ACHN (cell line): Measurements from ENCODE around the gene FOXP4.

Experiments used
- DNase-seq: peaks from one replicate; pipeline ENCODE4 v3.0.0-alpha.2; 2015
- in situ Hi-C: cut with HindIII; loops from 2 replicates; pipeline ENCODE4 v1.10.0; 2017; ENCODE audit warnings: low sequenced_read_pairs, low pct_ligation_motif_present, low pct_unique_long_range_greater_than_20kb

The FOXP4 gene

DNA sequence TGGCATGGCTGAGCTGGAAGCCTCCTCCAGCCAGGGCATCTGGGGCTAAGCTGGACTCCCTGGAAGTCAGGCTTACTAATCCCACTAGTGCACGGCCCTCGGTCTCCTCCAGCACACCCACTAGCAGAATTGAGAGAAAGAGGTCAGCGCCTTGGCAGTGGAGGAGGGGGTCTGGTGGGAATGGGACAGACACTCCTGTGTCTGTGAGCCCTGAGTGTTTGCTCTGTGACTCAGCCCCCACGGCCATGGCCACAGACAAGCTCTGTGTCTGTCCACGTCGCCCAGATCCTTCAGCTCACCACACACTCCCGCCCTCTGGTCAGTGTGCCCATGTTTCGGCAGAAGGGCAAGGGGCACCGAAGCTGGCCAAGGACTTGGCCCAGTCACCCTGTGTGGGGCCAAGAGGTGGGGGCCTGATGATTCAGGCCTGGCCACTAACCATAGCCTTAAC is 100.9 kb downstream of the FOXP4 start:
- in situ Hi-C loops: no loop called here
- DNase-seq: no peak

DNA sequence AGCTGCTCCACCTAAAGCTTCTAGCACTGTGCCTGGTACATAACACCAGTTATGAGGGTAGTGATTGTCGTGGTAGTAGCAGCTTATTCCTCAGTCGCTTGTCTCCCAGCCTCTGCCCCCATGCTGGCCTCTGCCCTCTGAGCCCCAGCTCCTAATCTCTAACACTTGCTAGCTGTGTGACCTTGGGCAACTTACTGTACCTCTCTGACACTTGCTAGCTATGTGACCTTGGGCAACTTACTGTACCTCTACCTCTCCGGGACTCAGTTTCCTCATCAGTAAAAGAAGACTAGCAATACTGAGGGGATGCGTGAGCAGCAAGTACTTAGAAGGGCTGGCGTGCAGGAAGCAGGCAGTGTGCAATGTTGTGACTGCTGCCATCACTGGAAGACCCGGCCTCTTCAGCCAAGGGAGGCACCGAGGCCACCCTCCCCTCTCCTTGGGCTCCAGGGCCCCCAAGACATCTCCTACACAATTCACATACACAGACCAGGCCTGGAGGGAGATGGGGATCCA is 101.9 kb downstream of the FOXP4 start:
- in situ Hi-C loops: no loop called here
- DNase-seq: no peak

DNA sequence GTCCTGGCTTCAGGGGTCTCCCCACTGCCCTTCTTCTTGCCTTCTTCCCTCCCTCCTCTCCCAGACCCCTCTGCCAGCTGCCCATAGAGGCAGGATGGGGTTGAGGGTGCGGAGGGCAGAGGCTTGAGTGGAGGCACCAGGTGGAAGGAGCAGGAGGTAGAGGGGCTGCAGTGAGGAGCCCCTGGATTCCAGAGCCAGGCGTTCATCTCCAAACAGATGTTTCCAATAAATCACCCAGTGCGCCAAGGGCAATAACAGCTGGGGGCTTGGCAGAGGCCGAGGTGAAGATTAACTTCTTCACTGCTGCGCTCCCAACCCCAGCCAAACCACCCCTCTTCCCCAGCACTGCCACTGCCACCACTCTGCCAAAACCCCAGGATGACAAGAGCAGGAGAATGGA is 102.7 kb downstream of the FOXP4 start:
- DNase-seq: no peak
- in situ Hi-C loops: no loop called here

- in situ Hi-C loops: no loop called here
- DNase-seq: no peak
Observed at GRCh38 chr6:41649596-41649995, 103.4 kb downstream of the FOXP4 start.

DNA sequence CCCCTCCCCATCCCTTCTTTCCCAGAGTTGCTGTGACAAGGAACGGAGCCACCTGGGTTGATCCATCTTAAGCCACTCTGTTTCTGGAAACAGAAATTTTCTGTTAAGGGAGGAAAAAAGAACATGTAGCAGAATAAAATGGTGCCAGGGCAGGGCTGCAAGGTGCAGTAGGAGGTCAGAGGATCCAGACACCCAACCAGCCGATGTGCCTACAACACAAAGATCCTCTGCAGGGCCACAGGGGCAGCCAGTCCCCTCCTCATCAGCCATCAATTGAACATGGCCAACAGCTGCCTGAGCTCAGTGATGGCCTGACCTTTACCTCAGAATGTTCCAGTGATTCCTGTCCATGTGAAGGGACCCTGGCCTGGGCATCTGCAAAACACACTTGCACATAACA is 103.9 kb downstream of the FOXP4 start:
- in situ Hi-C loops: no loop called here
- no peak for DNase-seq

GRCh38 chr6:41651246-41651961 is 105.2 kb downstream of the FOXP4 start:
- no peak for DNase-seq
- in situ Hi-C loops: no loop called here
